Measurements from ENCODE around the gene SLC4A2. TPM values are rescaled to one million over a fixed set of nuclear protein-coding genes. Genes with fewer than 3 reads are reported as not detected.

SLC4A2 gene
- total RNA-seq, 3 donors from 2014 or later (not counting 1 experiment from before 2014, with no cell fraction given): 60.4 to 87.3 (median 66.1) TPM

GRCh38 chr7:151085691-151086620, 26.6 kb downstream of the SLC4A2 start, which contains the start of gene AGAP3:
AGAP3 (plus strand) TSS chr7:151086475; CDS start chr7:151086742, 267 bp downstream.
- H3K27me3 Mint-ChIP-seq (ENCODE audit: low read depth in 2 of 2): no peaks in the 10 kb centered on the region

GRCh38 chr7:151086802-151087244, 27.4 kb downstream of the SLC4A2 start:
- H3K9me3 Mint-ChIP-seq: no peaks in the 10 kb centered on the region
- peaks cover 48 to 61% of the 10 kb centered on the region in 2 donors for H3K4me1 Mint-ChIP-seq
- H3K36me3 Mint-ChIP-seq: no peaks in the 10 kb centered on the region
- Histone ChIP-seq H3K27ac (ENCODE audit: low read length) (peak overlapping the region; percentile 59), H3K9me3 (ENCODE audit: control insufficient read depth, insufficient read depth, low read length) (no peaks in the 10 kb centered on the region), H3K4me1 (ENCODE audit: control insufficient read depth, insufficient read depth, low read length) (peaks cover 61% of the 10 kb centered on the region), H3K27me3 (ENCODE audit: control insufficient read depth, insufficient read depth, low read length) (no peaks in the 10 kb centered on the region), H3K36me3 (ENCODE audit: control insufficient read depth, insufficient read depth, low read length) (no peaks in the 10 kb centered on the region), H3K4me3 (ENCODE audit: low read length) (peak overlapping the region; percentile 63)
- DNase-seq: peak in 1 of 2 donors; percentile 62
- H3K27me3 Mint-ChIP-seq (ENCODE audit: low read depth in 2 of 2): no peaks in the 10 kb centered on the region
- peak overlapping the region; percentile 26 to 80 for H3K27ac Mint-ChIP-seq
- ATAC-seq: no peak
- under 1% methylated on average over 56 of the region's 56 CpGs for WGBS (ENCODE audit: insufficient coverage)
- peak overlapping the region; percentile 91 for H3K4me3 Mint-ChIP-seq
- TF ChIP-seq CTCF (IDR thresholded peaks at IDR 0.05): no peak
- intact Hi-C loops (cut with micrococcal nuclease): no loop called here

More at GRCh38 chr7:151085691-151086620, 26.6 kb downstream of the SLC4A2 start, which contains the start of gene AGAP3:
- under 1% methylated on average over 82 of the region's 84 CpGs for WGBS (ENCODE audit: insufficient coverage)
- Mint-ChIP-seq H3K4me3 (peak within 1 kb of the TSS; percentile 91), H3K27ac (peak within 1 kb of the TSS; percentile 88 to 98), H3K36me3 (no peaks in the 10 kb centered on the region), H3K9me3 (no peaks in the 10 kb centered on the region), H3K4me1 (peaks cover 48 to 65% of the 10 kb centered on the region in 2 donors)
- intact Hi-C loops (cut with micrococcal nuclease): no loop called here
- Histone ChIP-seq H3K4me1 (ENCODE audit: control insufficient read depth, insufficient read depth, low read length) (peaks cover 67% of the 10 kb centered on the region), H3K27me3 (ENCODE audit: control insufficient read depth, insufficient read depth, low read length) (no peaks in the 10 kb centered on the region), H3K27ac (ENCODE audit: low read length) (peak within 1 kb of the TSS; percentile 61), H3K36me3 (ENCODE audit: control insufficient read depth, insufficient read depth, low read length) (no peaks in the 10 kb centered on the region), H3K4me3 (ENCODE audit: low read length) (peak within 1 kb of the TSS; percentile 63), H3K9me3 (ENCODE audit: control insufficient read depth, insufficient read depth, low read length) (no peaks in the 10 kb centered on the region)
- TF ChIP-seq CTCF (IDR thresholded peaks at IDR 0.05): no peak
- ATAC-seq (peak; percentile 12 to 40 (median 14)), DNase-seq (peak; percentile 45 to 71)

- ATAC-seq: peak; percentile 6 to 26 (median 15)
- no peaks in the 10 kb centered on the region for H3K9me3 Mint-ChIP-seq
- H3K27ac ChIP-seq (ENCODE audit: low read length): peak overlapping the region; percentile 62
Observed at GRCh38 chr7:151087245-151088018, 28.0 kb downstream of the SLC4A2 start.

More at GRCh38 chr7:151087245-151088018, 28.0 kb downstream of the SLC4A2 start:
- Mint-ChIP-seq H3K4me3 (peak overlapping the region; percentile 91), H3K27ac (peak overlapping the region; percentile 45 to 80), H3K36me3 (no peaks in the 10 kb centered on the region), H3K4me1 (peaks cover 48 to 55% of the 10 kb centered on the region in 2 donors), H3K27me3 (ENCODE audit: low read depth in 2 of 2) (no peaks in the 10 kb centered on the region)
- TF ChIP-seq CTCF (IDR thresholded peaks at IDR 0.05): peak; percentile 31
- Histone ChIP-seq H3K36me3 (ENCODE audit: control insufficient read depth, insufficient read depth, low read length) (no peaks in the 10 kb centered on the region), H3K27me3 (ENCODE audit: control insufficient read depth, insufficient read depth, low read length) (no peaks in the 10 kb centered on the region), H3K4me1 (ENCODE audit: control insufficient read depth, insufficient read depth, low read length) (peaks cover 55% of the 10 kb centered on the region), H3K4me3 (ENCODE audit: low read length) (peak overlapping the region; percentile 63), H3K9me3 (ENCODE audit: control insufficient read depth, insufficient read depth, low read length) (no peaks in the 10 kb centered on the region)
- under 1% methylated on average over 70 of the region's 70 CpGs for WGBS (ENCODE audit: insufficient coverage)
- peak; percentile 39 to 71 for DNase-seq
- intact Hi-C loops (cut with micrococcal nuclease): no loop called here
